Kasumi-1 (cell line): Measurements from ENCODE around the gene SUSD2.
A peak's percentile ranks its signal among the peaks of the same experiment; 100 is the strongest.

Experiments used
- DNase-seq, 2 experiments: peaks; one replicate each; lab custom pipeline; 2025; lab: John Stamatoyannopoulos, UW

Gene SUSD2

GRCh38 chr22:24153959-24154358 is 27.3 kb upstream of the SUSD2 start:
- no peak for DNase-seq

- no peak for DNase-seq
These were observed 26.5 kb upstream of the SUSD2 start for GRCh38 chr22:24154826-24155225.

- DNase-seq, result peak; percentile 56 to 60
These were observed 25.6 kb upstream of the SUSD2 start for GRCh38 chr22:24155627-24156140.

- peak in 1 of 2 experiments; percentile 47 for DNase-seq
These were observed 25.0 kb upstream of the SUSD2 start for GRCh38 chr22:24156141-24156912.

- peak; percentile 86 to 87 for DNase-seq
These were observed 24.1 kb upstream of the SUSD2 start for GRCh38 chr22:24156913-24157821.

GRCh38 chr22:24157822-24158135 is 23.5 kb upstream of the SUSD2 start:
- DNase-seq, result no peak

- DNase-seq, result no peak
These were observed 21.6 kb upstream of the SUSD2 start for GRCh38 chr22:24159650-24160049.

GRCh38 chr22:24160546-24160945 is 20.7 kb upstream of the SUSD2 start:
- no peak for DNase-seq

- DNase-seq, result no peak
These were observed 19.8 kb upstream of the SUSD2 start for GRCh38 chr22:24161485-24161884.

GRCh38 chr22:24161909-24162308 is 19.4 kb upstream of the SUSD2 start:
- DNase-seq, result no peak

- no peak for DNase-seq
These were observed 18.9 kb upstream of the SUSD2 start for GRCh38 chr22:24162436-24162835.

GRCh38 chr22:24164243-24164642 is 17.0 kb upstream of the SUSD2 start:
- DNase-seq, result no peak

- DNase-seq, result no peak
These were observed 16.3 kb upstream of the SUSD2 start for GRCh38 chr22:24164940-24165339.

GRCh38 chr22:24165673-24166072 is 15.6 kb upstream of the SUSD2 start:
- no peak for DNase-seq

GRCh38 chr22:24166811-24167210 is 14.5 kb upstream of the SUSD2 start:
- no peak for DNase-seq

GRCh38 chr22:24169439-24170058 is 11.7 kb upstream of the SUSD2 start:
- DNase-seq, result no peak

- no peak for DNase-seq
These were observed 11.1 kb upstream of the SUSD2 start for GRCh38 chr22:24170188-24170587.

- DNase-seq, result no peak
These were observed 10.7 kb upstream of the SUSD2 start for GRCh38 chr22:24170632-24171031.

GRCh38 chr22:24171822-24172221 is 9.5 kb upstream of the SUSD2 start:
- DNase-seq, result no peak

- DNase-seq, result peak; percentile 36 to 43
These were observed 6.0 kb upstream of the SUSD2 start for GRCh38 chr22:24175160-24175808.

- DNase-seq, result no peak
These were observed 5.2 kb upstream of the SUSD2 start for GRCh38 chr22:24176040-24176439.

GRCh38 chr22:24176630-24177029 is 4.7 kb upstream of the SUSD2 start:
- no peak for DNase-seq
